Gastroesophageal sphincter (tissue), 3 donors: ENCODE measurements around the gene CIBAR2.

Experiments
- POLR2A ChIP-seq, 2 donors: fragments of 450-650 bp; IDR thresholded peaks; one replicate each; pipeline ENCODE4 v1.6.1; 2017; ENCODE audit warnings: antibody characterized with exemption in 2 of 2, mild to moderate bottlenecking in 2 of 2, moderate library complexity in 1 of 2
- TF ChIP-seq, protein P1 (sequence below), 4 experiments: fragments of 200-600 bp in 2 of 4; fragments of 450-650 bp in 2 of 4; sonication (generic) in 1 of 4; IDR thresholded peaks; one replicate each; pipeline ENCODE4 v1.5.1; 2017 to 2019; ENCODE audit warnings: antibody characterized with exemption in 4 of 4, mild to moderate bottlenecking in 2 of 4, moderate library complexity in 2 of 4

DNA sequence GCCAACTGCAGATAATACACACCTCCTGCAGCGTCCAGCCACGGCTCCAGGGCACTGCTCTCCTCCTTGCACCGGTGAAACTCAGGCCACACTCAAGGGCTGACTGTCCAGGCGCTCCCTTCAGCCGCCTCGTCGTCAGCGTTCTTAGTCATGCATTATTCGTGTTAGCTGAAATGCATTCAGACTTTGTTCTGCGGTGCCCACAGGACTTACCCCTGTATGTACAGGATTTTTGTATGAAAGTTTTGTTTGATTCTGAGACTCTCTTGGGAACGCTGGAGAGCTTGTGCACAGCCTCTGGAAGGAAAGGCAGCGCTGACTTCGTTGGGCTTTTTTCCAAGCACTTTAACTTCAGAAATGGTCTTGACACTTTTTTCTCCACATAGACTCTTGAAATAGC, 22.1 kb downstream of the CIBAR2 start:
- TF ChIP-seq, protein P1, sequence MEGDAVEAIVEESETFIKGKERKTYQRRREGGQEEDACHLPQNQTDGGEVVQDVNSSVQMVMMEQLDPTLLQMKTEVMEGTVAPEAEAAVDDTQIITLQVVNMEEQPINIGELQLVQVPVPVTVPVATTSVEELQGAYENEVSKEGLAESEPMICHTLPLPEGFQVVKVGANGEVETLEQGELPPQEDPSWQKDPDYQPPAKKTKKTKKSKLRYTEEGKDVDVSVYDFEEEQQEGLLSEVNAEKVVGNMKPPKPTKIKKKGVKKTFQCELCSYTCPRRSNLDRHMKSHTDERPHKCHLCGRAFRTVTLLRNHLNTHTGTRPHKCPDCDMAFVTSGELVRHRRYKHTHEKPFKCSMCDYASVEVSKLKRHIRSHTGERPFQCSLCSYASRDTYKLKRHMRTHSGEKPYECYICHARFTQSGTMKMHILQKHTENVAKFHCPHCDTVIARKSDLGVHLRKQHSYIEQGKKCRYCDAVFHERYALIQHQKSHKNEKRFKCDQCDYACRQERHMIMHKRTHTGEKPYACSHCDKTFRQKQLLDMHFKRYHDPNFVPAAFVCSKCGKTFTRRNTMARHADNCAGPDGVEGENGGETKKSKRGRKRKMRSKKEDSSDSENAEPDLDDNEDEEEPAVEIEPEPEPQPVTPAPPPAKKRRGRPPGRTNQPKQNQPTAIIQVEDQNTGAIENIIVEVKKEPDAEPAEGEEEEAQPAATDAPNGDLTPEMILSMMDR (IDR thresholded peaks at IDR 0.05), result no peak
- TF ChIP-seq POLR2A (IDR thresholded peaks at IDR 0.05), result no peak
